Testis (tissue), 3 donors: Measurements from ENCODE around the gene MACROD2. TPM values are rescaled to one million over a fixed set of nuclear protein-coding genes. Genes with fewer than 3 reads are reported as not detected.

Experiments used
- DNase-seq: peaks from one replicate; pipeline ENCODE4 v3.0.0-alpha.2; 2019
- H3K27ac ChIP-seq, 2 donors: fragments of 200-600 bp; sonication (generic); one replicate each; pipeline ENCODE4 v1.5.1; 2019
- H3K27me3 ChIP-seq: fragments of 200-600 bp; sonication (generic); one replicate; pipeline ENCODE4 v1.5.1; 2019
- H3K36me3 ChIP-seq: fragments of 200-600 bp; sonication (generic); one replicate; pipeline ENCODE4 v1.5.1; 2017; ENCODE audit warnings: low read depth; ENCODE audit errors: missing control alignments
- H3K4me1 ChIP-seq: fragments of 200-600 bp; sonication (generic); one replicate; pipeline ENCODE4 v1.5.1; 2019
- H3K4me3 ChIP-seq, 2 donors: fragments of 200-600 bp; sonication (generic); one replicate each; pipeline ENCODE4 v1.5.1; 2017 to 2019
- H3K9me3 ChIP-seq: fragments of 200-600 bp; sonication (generic); one replicate; pipeline ENCODE4 v1.5.1; 2017
- POLR2A ChIP-seq: fragments of 450-650 bp; IDR thresholded peaks from one replicate; pipeline ENCODE4 v1.6.1; 2017; ENCODE audit warnings: antibody characterized with exemption, mild to moderate bottlenecking, moderate library complexity
- WGBS, 2 donors: methylation state at CpG; one replicate each; pipeline ENCODE4 v1.1.5; 2018; 5-methylcytosine and 5-hydroxymethylcytosine counted together
- intact Hi-C: fragments of 100-400 bp; cut with DNase I; formaldehyde crosslinking; loops from one replicate; pipeline ENCODE4 v1.15.1; 2023; ENCODE audit warnings: low total_unique reads
- polyA plus RNA-seq: library from polyadenylated mRNA; stranded (reverse); fragments of 350-450 nt; fragmentation: Illumina TruSeq; extraction: RNeasy Lipid Tissue Mini Kit (QIAGEN cat#74804); gene quantifications from one replicate; pipeline ENCODE4 v1.2.3, GENCODE V29; 2014; ENCODE audit warnings: low read depth, low replicate concordance; ENCODE audit not compliant: insufficient read depth
- total RNA-seq, 2 donors: library from RNA; depleted of rRNA; stranded (reverse); fragments of >200 nt; gene quantifications; one replicate each; pipeline ENCODE4 v1.2.3, GENCODE V29; 2016
- TF ChIP-seq, protein P1 (sequence below), 3 experiments: fragments of 450-650 bp in 2 of 3; fragments of 200-600 bp in 1 of 3; sonication (generic) in 1 of 3; IDR thresholded peaks; one replicate each; pipeline ENCODE4 v1.5.1; 2016 to 2019; ENCODE audit warnings: antibody characterized with exemption in 3 of 3, mild to moderate bottlenecking in 2 of 3, moderate library complexity in 1 of 3

MACROD2 gene
- total and polyA plus RNA-seq, 3 donors from 2014 or later = 12.6 to 20.6 (median 16.8) TPM

DNA sequence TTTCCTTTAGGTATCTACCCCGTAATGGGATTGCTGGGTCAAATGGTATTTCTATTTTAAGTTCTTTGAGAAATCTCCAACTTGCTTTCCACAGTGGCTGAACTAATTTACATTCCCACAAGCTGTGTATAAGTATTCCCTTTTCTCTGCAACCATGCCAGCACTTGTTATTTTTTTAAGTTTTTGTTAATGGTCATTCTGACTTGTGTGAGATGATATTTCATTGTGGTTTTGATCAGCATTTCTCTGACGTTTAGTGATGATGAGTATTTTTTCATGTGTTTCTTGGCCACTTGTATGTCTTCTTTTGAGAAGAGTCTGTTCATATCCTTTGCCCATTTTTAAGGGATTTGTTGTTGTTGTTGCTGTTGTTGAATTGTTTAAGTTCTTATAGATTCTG, 1706.8 kb downstream of the MACROD2 start:
- no peaks in the 10 kb centered on the region for H3K9me3 ChIP-seq
- H3K36me3 ChIP-seq = no peaks in the 10 kb centered on the region
- 69% methylated on average over 2 of the region's 2 CpGs for WGBS, 2 donors
- TF ChIP-seq, protein P1, sequence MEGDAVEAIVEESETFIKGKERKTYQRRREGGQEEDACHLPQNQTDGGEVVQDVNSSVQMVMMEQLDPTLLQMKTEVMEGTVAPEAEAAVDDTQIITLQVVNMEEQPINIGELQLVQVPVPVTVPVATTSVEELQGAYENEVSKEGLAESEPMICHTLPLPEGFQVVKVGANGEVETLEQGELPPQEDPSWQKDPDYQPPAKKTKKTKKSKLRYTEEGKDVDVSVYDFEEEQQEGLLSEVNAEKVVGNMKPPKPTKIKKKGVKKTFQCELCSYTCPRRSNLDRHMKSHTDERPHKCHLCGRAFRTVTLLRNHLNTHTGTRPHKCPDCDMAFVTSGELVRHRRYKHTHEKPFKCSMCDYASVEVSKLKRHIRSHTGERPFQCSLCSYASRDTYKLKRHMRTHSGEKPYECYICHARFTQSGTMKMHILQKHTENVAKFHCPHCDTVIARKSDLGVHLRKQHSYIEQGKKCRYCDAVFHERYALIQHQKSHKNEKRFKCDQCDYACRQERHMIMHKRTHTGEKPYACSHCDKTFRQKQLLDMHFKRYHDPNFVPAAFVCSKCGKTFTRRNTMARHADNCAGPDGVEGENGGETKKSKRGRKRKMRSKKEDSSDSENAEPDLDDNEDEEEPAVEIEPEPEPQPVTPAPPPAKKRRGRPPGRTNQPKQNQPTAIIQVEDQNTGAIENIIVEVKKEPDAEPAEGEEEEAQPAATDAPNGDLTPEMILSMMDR (IDR thresholded peaks at IDR 0.05) = no peak
- TF ChIP-seq POLR2A = no peak
- no peaks in the 10 kb centered on the region for H3K4me1 ChIP-seq
- no peak overlapping the region for H3K27ac ChIP-seq
- intact Hi-C loops = no loop called here
- no peak for DNase-seq
- no peak overlapping the region for H3K4me3 ChIP-seq
- H3K27me3 ChIP-seq = no peaks in the 10 kb centered on the region

DNA sequence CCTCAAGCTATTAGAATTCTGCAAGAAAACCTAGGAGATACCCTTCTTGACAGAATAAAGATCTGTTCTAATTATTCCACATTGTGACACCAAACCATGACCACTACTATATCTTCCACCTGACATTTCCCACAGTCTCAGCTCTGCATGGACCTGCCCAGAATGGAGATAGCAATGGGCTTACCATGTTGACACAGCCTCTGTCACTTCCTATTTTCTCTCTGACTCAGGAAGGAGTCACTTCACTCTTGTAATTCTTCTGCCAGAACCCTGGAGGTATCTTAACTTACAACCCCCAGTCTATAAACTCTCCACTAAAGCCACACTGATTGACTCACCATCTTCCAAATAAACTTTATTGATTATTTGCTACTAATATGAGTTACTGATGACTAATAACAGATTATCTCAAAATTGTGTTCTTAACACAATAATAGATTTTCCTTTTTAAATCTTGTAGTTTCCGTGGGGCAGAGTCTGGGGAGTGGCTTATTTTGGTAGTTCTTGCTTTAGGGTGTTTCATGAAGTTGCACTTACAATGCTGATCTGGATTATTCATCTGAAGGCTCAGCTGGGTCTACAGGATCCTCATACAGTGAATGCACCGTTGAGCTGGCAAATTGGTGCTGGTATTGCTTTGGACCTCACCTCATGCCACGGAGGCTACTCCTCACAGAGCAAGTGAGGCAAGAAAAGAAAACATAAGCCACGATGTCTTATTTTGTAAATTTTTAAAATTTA, 1708.0 kb downstream of the MACROD2 start:
- TF ChIP-seq, protein P1 (IDR thresholded peaks at IDR 0.05) = no peak
- no peak for TF ChIP-seq POLR2A
- no peak for DNase-seq
- Histone ChIP-seq H3K27ac (no peak overlapping the region), H3K36me3 (no peaks in the 10 kb centered on the region), H3K4me1 (no peaks in the 10 kb centered on the region), H3K27me3 (no peaks in the 10 kb centered on the region), H3K4me3 (no peak overlapping the region), H3K9me3 (no peaks in the 10 kb centered on the region)
- 95 to 99% methylated on average over 4 of the region's 4 CpGs for WGBS, 2 donors
- intact Hi-C loops = no loop called here

GRCh38 chr20:15705975-15706374, 1710.7 kb downstream of the MACROD2 start:
- no peak for DNase-seq
- 84 to 92% methylated on average over 3 of the region's 3 CpGs for WGBS, 2 donors
- TF ChIP-seq, protein P1 (IDR thresholded peaks at IDR 0.05) = no peak
- Histone ChIP-seq H3K36me3 (no peaks in the 10 kb centered on the region), H3K4me3 (no peak overlapping the region), H3K27ac (no peak overlapping the region), H3K4me1 (no peaks in the 10 kb centered on the region), H3K9me3 (no peaks in the 10 kb centered on the region), H3K27me3 (no peaks in the 10 kb centered on the region)
- intact Hi-C loops = no loop called here

DNA sequence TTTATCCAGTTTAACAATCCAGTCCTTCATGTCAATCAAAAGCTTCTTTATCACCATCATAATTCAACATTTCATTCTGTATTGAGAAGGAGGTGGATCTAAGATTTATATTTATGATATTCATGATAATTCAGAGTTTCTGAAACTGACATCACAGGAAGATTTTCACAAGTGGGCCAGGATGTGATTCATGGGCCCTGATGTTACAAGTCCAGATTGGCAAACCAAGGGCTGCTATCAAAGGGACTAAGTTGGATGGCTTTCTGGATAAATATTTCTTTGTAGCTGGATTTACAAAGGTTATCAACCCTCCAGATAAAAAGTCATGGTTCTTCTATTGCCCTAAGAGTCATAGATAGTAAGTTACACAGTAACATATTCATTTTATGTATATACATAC, 1711.4 kb downstream of the MACROD2 start:
- no peak for TF ChIP-seq POLR2A
- TF ChIP-seq, protein P1 (IDR thresholded peaks at IDR 0.05) = no peak
- Histone ChIP-seq H3K36me3 (no peaks in the 10 kb centered on the region), H3K4me1 (no peaks in the 10 kb centered on the region), H3K27ac (no peak overlapping the region), H3K27me3 (no peaks in the 10 kb centered on the region), H3K9me3 (no peaks in the 10 kb centered on the region), H3K4me3 (no peak overlapping the region)
- intact Hi-C loops = no loop called here
- no peak for DNase-seq

DNA sequence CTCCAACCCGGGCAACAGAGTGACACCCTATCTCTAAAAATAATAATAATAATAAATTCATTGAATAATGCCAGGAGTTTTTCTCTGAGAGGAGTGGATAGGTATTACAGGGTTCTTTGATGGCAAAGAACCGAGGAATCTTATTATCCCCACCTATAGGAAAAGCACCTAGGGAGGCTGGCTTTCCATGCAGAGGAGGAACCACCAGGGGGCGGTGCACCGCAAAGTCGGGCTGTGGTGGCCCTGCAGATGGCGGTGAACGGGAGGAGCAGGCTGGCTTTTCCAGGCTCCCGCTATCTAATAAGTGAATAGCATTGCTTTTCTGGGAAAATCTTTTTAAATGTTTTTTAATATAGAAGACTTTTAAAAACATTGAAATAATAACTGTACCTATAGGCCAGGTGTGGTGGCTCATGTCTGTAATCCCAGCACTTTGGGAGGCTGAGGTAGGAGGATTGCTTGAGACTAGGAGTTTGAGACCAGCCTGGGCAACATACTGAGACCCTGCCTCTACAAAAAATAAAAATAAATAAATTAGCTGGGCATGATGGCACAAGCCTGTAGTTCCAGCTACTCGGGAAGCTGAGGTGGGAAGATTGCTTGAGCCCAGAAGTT, 1713.8 kb downstream of the MACROD2 start:
- H3K4me1 ChIP-seq = no peaks in the 10 kb centered on the region
- WGBS, 2 donors = 58 to 71% methylated on average over 9 of the region's 9 CpGs
- TF ChIP-seq, protein P1 (IDR thresholded peaks at IDR 0.05) = peak in 2 of 3 experiments; percentile 38 to 61
- no peak for TF ChIP-seq POLR2A
- no peaks in the 10 kb centered on the region for H3K27me3 ChIP-seq
- H3K27ac ChIP-seq = no peak overlapping the region
- intact Hi-C loops = no loop called here
- H3K4me3 ChIP-seq = no peak overlapping the region
- no peaks in the 10 kb centered on the region for H3K9me3 ChIP-seq
- no peaks in the 10 kb centered on the region for H3K36me3 ChIP-seq
- peak; percentile 76 for DNase-seq
